Measurements from ENCODE around the gene ATP1B3.

ATP1B3 gene

GRCh38 chr3:141860766-141861513 is 15.5 kb upstream of the ATP1B3 start:
- DNase-seq, result no peak

- no peak for DNase-seq
These were observed 14.1 kb upstream of the ATP1B3 start for GRCh38 chr3:141862279-141862816.

- no peak for DNase-seq
These were observed 13.0 kb upstream of the ATP1B3 start for GRCh38 chr3:141863491-141863890.

GRCh38 chr3:141864281-141864970 is 12.0 kb upstream of the ATP1B3 start:
- DNase-seq, result no peak

- DNase-seq, result no peak
These were observed 11.3 kb upstream of the ATP1B3 start for GRCh38 chr3:141865101-141865500.

GRCh38 chr3:141870091-141870687 is 6.3 kb upstream of the ATP1B3 start:
- no peak for DNase-seq

- peak; percentile 90 for DNase-seq
These were observed 1.0 kb upstream of the ATP1B3 start for GRCh38 chr3:141875374-141875892.

- peak; percentile 80 for DNase-seq
These were observed 506 bp upstream of the ATP1B3 start for GRCh38 chr3:141875893-141876380.

GRCh38 chr3:141876891-141877621 is 613 bp downstream of the ATP1B3 start:
- DNase-seq, result peak; percentile 81

- no peak for DNase-seq
These were observed 1.5 kb downstream of the ATP1B3 start for GRCh38 chr3:141877911-141878310.

- DNase-seq, result no peak
These were observed 1.9 kb downstream of the ATP1B3 start for GRCh38 chr3:141878326-141878725.

GRCh38 chr3:141878817-141879216 is 2.4 kb downstream of the ATP1B3 start:
- DNase-seq, result no peak

- no peak for DNase-seq
These were observed 5.3 kb downstream of the ATP1B3 start for GRCh38 chr3:141881702-141882101.

- DNase-seq, result no peak
These were observed 10.6 kb downstream of the ATP1B3 start for GRCh38 chr3:141887051-141887450.

GRCh38 chr3:141888548-141888947 is 12.1 kb downstream of the ATP1B3 start:
- DNase-seq, result peak; percentile 9

- DNase-seq, result no peak
These were observed 18.2 kb downstream of the ATP1B3 start for GRCh38 chr3:141894524-141895176.

- DNase-seq, result no peak
These were observed 19.3 kb downstream of the ATP1B3 start for GRCh38 chr3:141895731-141896130.

- no peak for DNase-seq
These were observed 22.5 kb downstream of the ATP1B3 start for GRCh38 chr3:141898908-141899307.

- DNase-seq, result no peak
These were observed 23.9 kb downstream of the ATP1B3 start for GRCh38 chr3:141900343-141900742.

- no peak for DNase-seq
These were observed 25.5 kb downstream of the ATP1B3 start for GRCh38 chr3:141901914-141902313.

- no peak for DNase-seq
These were observed 27.8 kb downstream of the ATP1B3 start for GRCh38 chr3:141904203-141904602.

- DNase-seq, result no peak
These were observed 28.7 kb downstream of the ATP1B3 start for GRCh38 chr3:141905129-141905528.
